ENCODE data around the gene NPY2R.

DNA sequence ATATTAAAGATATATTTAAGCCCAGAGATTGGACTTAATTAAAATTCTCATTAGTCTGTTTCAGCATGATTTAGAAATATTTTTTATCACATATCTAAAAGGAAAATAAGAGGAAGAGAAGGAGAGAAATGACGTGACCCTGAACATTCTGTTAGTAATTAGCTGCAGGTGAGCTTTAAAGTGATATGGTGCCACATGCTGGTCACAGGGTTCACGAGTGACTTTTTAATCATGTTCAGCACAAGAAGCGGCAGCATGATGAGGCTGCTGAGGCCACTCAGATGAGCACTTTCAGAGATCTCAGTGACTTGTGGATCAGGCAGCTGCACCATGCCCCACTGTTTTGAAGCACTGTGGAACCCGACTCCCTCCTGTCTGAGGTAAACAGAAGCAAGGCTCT is 37.9 kb upstream of the NPY2R start:
- TF ChIP-seq POLR2A (IDR thresholded peaks at IDR 0.05; ENCODE audit: low read depth, low read length) (no peak), POLR2AphosphoS5 (IDR thresholded peaks at IDR 0.05; ENCODE audit: low read depth, low read length) (no peak), TAF1 (IDR thresholded peaks at IDR 0.05; ENCODE audit: borderline replicate concordance, low read depth, low read length) (no peak)
